ENCODE data around the gene TARS3.

DNA sequence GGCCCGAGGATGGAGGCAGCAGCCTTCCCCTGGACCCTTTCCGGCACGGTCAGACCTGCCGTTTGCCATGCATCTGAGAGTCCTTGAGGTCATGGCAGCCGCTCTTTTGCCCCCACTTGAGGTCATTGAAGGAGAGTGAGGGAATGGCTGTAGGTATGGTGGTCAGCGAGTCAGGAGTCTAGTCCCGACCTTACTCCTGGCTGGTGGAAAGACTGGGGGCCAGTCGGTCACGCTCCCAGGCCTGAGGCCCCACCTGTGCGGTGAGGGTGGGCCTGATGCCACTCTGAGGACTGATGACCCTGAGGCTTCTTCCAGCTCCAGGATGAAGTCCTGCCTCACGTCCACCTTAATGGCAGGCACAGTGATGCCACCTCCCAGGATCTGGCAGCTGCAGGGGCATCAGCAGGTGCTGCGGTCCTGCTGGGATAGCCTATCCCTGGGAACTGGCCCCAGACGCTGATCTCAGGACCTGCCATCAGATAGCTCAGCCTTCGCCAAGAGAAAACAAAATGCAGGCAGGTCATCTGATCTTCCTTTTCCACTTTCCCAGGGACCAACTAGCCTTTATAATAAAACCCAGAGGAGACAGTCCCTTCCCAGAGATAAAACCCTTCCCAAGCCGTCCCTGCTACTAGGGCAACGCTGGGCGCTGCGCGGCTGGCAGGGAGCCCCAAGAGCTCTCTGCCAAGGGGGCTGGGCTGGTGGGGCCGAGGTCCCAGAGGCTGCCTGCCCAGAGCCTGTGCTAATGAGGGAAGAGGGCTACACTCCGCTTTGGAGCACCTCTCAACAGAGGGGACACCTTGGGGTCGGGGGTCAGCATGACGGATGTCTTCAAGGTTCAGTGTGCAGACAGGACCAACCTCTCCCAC lies 114.3 kb downstream of the TARS3 start:
- TF ChIP-seq, protein P1, sequence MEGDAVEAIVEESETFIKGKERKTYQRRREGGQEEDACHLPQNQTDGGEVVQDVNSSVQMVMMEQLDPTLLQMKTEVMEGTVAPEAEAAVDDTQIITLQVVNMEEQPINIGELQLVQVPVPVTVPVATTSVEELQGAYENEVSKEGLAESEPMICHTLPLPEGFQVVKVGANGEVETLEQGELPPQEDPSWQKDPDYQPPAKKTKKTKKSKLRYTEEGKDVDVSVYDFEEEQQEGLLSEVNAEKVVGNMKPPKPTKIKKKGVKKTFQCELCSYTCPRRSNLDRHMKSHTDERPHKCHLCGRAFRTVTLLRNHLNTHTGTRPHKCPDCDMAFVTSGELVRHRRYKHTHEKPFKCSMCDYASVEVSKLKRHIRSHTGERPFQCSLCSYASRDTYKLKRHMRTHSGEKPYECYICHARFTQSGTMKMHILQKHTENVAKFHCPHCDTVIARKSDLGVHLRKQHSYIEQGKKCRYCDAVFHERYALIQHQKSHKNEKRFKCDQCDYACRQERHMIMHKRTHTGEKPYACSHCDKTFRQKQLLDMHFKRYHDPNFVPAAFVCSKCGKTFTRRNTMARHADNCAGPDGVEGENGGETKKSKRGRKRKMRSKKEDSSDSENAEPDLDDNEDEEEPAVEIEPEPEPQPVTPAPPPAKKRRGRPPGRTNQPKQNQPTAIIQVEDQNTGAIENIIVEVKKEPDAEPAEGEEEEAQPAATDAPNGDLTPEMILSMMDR (IDR thresholded peaks at IDR 0.05), result no peak
- TF ChIP-seq SIN3A (IDR thresholded peaks at IDR 0.05; ENCODE audit: borderline replicate concordance, insufficient read depth, low read depth, low read length) (no peak), POLR2AphosphoS5 (IDR thresholded peaks at IDR 0.05; ENCODE audit: low read depth, low read length) (no peak), TCF7L2 (IDR thresholded peaks at IDR 0.05; ENCODE audit: low read depth, low read length) (no peak)
- TF ChIP-seq, protein P2, sequence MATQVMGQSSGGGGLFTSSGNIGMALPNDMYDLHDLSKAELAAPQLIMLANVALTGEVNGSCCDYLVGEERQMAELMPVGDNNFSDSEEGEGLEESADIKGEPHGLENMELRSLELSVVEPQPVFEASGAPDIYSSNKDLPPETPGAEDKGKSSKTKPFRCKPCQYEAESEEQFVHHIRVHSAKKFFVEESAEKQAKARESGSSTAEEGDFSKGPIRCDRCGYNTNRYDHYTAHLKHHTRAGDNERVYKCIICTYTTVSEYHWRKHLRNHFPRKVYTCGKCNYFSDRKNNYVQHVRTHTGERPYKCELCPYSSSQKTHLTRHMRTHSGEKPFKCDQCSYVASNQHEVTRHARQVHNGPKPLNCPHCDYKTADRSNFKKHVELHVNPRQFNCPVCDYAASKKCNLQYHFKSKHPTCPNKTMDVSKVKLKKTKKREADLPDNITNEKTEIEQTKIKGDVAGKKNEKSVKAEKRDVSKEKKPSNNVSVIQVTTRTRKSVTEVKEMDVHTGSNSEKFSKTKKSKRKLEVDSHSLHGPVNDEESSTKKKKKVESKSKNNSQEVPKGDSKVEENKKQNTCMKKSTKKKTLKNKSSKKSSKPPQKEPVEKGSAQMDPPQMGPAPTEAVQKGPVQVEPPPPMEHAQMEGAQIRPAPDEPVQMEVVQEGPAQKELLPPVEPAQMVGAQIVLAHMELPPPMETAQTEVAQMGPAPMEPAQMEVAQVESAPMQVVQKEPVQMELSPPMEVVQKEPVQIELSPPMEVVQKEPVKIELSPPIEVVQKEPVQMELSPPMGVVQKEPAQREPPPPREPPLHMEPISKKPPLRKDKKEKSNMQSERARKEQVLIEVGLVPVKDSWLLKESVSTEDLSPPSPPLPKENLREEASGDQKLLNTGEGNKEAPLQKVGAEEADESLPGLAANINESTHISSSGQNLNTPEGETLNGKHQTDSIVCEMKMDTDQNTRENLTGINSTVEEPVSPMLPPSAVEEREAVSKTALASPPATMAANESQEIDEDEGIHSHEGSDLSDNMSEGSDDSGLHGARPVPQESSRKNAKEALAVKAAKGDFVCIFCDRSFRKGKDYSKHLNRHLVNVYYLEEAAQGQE (IDR thresholded peaks at IDR 0.05; ENCODE audit: insufficient read depth in 1 of 2, low read depth in 2 of 2, low read length in 1 of 2), result no peak

Data from Panc1 (cell line).